ENCODE data around the gene NANP. TPM values are rescaled to one million over a fixed set of nuclear protein-coding genes. Genes with fewer than 3 reads are reported as not detected.

The NANP gene, protein sequence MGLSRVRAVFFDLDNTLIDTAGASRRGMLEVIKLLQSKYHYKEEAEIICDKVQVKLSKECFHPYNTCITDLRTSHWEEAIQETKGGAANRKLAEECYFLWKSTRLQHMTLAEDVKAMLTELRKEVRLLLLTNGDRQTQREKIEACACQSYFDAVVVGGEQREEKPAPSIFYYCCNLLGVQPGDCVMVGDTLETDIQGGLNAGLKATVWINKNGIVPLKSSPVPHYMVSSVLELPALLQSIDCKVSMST
- total RNA-seq (1 to 10 TPM; 1.1 to 1.2 TPM), total RNA-seq (2.2 to 29.8 (median 5.6) reads per million in 172 experiments)
- 1.1 TPM for polyA plus RNA-seq (2013, experiment 1 of 2)
- 1.3 TPM for polyA plus RNA-seq (2013, experiment 2 of 2)

GRCh38 chr20:25623736-25624499, at the start of gene NANP:
TSS of gene NANP (minus strand) at chr20:25624014. CDS start at chr20:25623948, 66 bp downstream.
- CTCF ChIA-PET = no interaction called here
- Histone ChIP-seq H3K27me3 (ENCODE audit: control insufficient read depth in 1 of 2, insufficient read depth in 2 of 2, low read length in 2 of 2) (no peaks in the 10 kb centered on the region), H3K36me3 (ENCODE audit: insufficient read depth, low read length) (no peaks in the 10 kb centered on the region), H3K27ac (ENCODE audit: low read depth in 1 of 2, low read length in 2 of 2) (peak within 1 kb of the TSS in 1 of 2 donors; percentile 21), H3K4me3 (ENCODE audit: low read length) (peak within 1 kb of the TSS; percentile 69), H3K4me1 (ENCODE audit: insufficient read depth, low read length) (peaks cover 19% of the 10 kb centered on the region), H3K9me3 (ENCODE audit: control insufficient read depth in 1 of 2, insufficient read depth in 1 of 2, low read length in 2 of 2) (peaks cover 0 to 8% of the 10 kb centered on the region in 2 experiments)
- POLR2A ChIA-PET = no interaction called here
- intact Hi-C loops (cut with DNase I, micrococcal nuclease) = loop anchor here in 1 of 2 experiments (2.0 to 5.0 kb wide), 2 partner anchors 73 to 427 kb away; partner anchors contain the start of genes ENTPD6 and ZNF337
- Mint-ChIP-seq H3K9me3 (peaks cover 3% of the 10 kb centered on the region), H3K4me1 (ENCODE audit: low read depth) (peaks cover 22% of the 10 kb centered on the region), H3K4me3 (peak within 1 kb of the TSS; percentile 96), H3K36me3 (ENCODE audit: low read depth) (peaks cover 14% of the 10 kb centered on the region), H3K27me3 (no peaks in the 10 kb centered on the region), H3K27ac (peak within 1 kb of the TSS; percentile 88)
- ATAC-seq (ENCODE audit: poor library complexity) (peak; percentile 76), DNase-seq (peak; percentile 56 to 95 (median 73))
- TF ChIP-seq, protein P1, sequence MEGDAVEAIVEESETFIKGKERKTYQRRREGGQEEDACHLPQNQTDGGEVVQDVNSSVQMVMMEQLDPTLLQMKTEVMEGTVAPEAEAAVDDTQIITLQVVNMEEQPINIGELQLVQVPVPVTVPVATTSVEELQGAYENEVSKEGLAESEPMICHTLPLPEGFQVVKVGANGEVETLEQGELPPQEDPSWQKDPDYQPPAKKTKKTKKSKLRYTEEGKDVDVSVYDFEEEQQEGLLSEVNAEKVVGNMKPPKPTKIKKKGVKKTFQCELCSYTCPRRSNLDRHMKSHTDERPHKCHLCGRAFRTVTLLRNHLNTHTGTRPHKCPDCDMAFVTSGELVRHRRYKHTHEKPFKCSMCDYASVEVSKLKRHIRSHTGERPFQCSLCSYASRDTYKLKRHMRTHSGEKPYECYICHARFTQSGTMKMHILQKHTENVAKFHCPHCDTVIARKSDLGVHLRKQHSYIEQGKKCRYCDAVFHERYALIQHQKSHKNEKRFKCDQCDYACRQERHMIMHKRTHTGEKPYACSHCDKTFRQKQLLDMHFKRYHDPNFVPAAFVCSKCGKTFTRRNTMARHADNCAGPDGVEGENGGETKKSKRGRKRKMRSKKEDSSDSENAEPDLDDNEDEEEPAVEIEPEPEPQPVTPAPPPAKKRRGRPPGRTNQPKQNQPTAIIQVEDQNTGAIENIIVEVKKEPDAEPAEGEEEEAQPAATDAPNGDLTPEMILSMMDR (IDR thresholded peaks at IDR 0.05) = no peak

GRCh38 chr20:25672659-25673235, 48.9 kb upstream of the NANP start:
- H3K27me3 ChIP-seq (ENCODE audit: control insufficient read depth in 1 of 2, insufficient read depth in 2 of 2, low read length in 2 of 2) = no peaks in the 10 kb centered on the region
- Mint-ChIP-seq H3K27ac (no peak overlapping the region), H3K27me3 (no peaks in the 10 kb centered on the region), H3K4me1 (ENCODE audit: low read depth) (no peaks in the 10 kb centered on the region), H3K4me3 (no peak overlapping the region), H3K36me3 (ENCODE audit: low read depth) (peaks cover 50% of the 10 kb centered on the region), H3K9me3 (no peaks in the 10 kb centered on the region)
- ChIA-PET CTCF (no interaction called here), POLR2A (no interaction called here)
- DNase-seq (no peak), ATAC-seq (ENCODE audit: poor library complexity) (no peak)
- peaks cover 39% of the 10 kb centered on the region for H3K36me3 ChIP-seq (ENCODE audit: insufficient read depth, low read length)
- no peak overlapping the region for H3K27ac ChIP-seq (ENCODE audit: low read depth in 1 of 2, low read length in 2 of 2)
- H3K9me3 ChIP-seq (ENCODE audit: control insufficient read depth in 1 of 2, insufficient read depth in 1 of 2, low read length in 2 of 2) = peaks cover 0 to 3% of the 10 kb centered on the region in 2 experiments
- intact Hi-C loops (cut with DNase I, micrococcal nuclease) = no loop called here
- no peak overlapping the region for H3K4me3 ChIP-seq (ENCODE audit: low read length)
- H3K4me1 ChIP-seq (ENCODE audit: insufficient read depth, low read length) = no peaks in the 10 kb centered on the region
- TF ChIP-seq, protein P1 (IDR thresholded peaks at IDR 0.05) = no peak

DNA sequence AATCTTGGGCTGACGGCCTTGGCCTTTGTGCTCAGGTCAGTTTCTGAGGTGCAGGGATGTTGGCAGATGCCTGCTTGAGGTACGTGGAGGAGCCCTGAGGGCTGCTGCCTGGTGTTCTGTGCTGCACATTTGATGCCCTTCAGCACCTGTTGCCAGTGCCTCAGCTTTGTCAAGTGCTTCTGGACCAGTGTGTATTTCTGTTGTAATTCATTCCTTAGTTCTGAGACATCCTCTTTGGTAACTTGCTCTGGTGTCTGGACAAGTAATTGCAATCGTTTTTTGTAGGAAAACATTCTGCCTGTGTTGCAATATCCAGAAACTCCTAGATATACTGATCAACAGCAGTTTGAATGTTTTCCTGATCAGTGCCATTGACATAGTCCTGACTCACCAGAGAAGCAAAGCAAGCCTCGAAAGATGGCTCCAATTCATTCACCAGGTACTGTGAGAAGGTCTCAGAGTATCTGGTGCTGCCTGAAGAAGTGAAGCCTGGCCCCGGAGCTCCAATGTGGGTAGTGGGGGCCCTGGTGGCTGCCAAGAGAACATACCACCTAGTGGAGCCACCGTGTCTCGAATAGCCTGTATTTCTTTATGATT, 46.1 kb upstream of the NANP start:
- Mint-ChIP-seq H3K4me3 (no peak overlapping the region), H3K4me1 (ENCODE audit: low read depth) (no peaks in the 10 kb centered on the region), H3K36me3 (ENCODE audit: low read depth) (peaks cover 22% of the 10 kb centered on the region), H3K9me3 (no peaks in the 10 kb centered on the region), H3K27me3 (no peaks in the 10 kb centered on the region), H3K27ac (no peak overlapping the region)
- peaks cover 16% of the 10 kb centered on the region for H3K36me3 ChIP-seq (ENCODE audit: insufficient read depth, low read length)
- no peaks in the 10 kb centered on the region for H3K4me1 ChIP-seq (ENCODE audit: insufficient read depth, low read length)
- POLR2A ChIA-PET = no interaction called here
- TF ChIP-seq, protein P1 (IDR thresholded peaks at IDR 0.05) = no peak
- DNase-seq (no peak), ATAC-seq (ENCODE audit: poor library complexity) (no peak)
- intact Hi-C loops (cut with DNase I, micrococcal nuclease) = no loop called here
- no peak overlapping the region for H3K27ac ChIP-seq (ENCODE audit: low read depth in 1 of 2, low read length in 2 of 2)
- no peak overlapping the region for H3K4me3 ChIP-seq (ENCODE audit: low read length)
- CTCF ChIA-PET = no interaction called here
- peaks cover 0 to 3% of the 10 kb centered on the region in 2 experiments for H3K9me3 ChIP-seq (ENCODE audit: control insufficient read depth in 1 of 2, insufficient read depth in 1 of 2, low read length in 2 of 2)
- H3K27me3 ChIP-seq (ENCODE audit: control insufficient read depth in 1 of 2, insufficient read depth in 2 of 2, low read length in 2 of 2) = no peaks in the 10 kb centered on the region
